Measurements from ENCODE around the gene PIK3R2.
"Not testable (repeated sequence)": the region's sequence is repeated elsewhere in the genome, so short reads cannot be mapped to it uniquely, and the experiment has no call there.

PIK3R2 gene

GRCh38 chr19:18205200-18205892, 52.4 kb downstream of the PIK3R2 start:
- DNase-seq: peak; percentile 65

GRCh38 chr19:18206018-18206417, 53.1 kb downstream of the PIK3R2 start:
- no peak for DNase-seq

- no peak for DNase-seq
Measured at GRCh38 chr19:18208098-18208951, 55.4 kb downstream of the PIK3R2 start.

- DNase-seq: not testable (repeated sequence)
Measured at GRCh38 chr19:18209912-18210311, 56.9 kb downstream of the PIK3R2 start.

GRCh38 chr19:18211683-18212082, 58.7 kb downstream of the PIK3R2 start:
- no peak for DNase-seq

GRCh38 chr19:18214779-18215433, 61.9 kb downstream of the PIK3R2 start:
- no peak for DNase-seq

GRCh38 chr19:18216789-18217188, 63.8 kb downstream of the PIK3R2 start:
- no peak for DNase-seq

- no peak for DNase-seq
Measured at GRCh38 chr19:18218159-18218558, 65.2 kb downstream of the PIK3R2 start.

GRCh38 chr19:18218600-18218999, 65.6 kb downstream of the PIK3R2 start:
- no peak for DNase-seq
